ENCODE results near the gene AP5B1. TPM values are rescaled to one million over a fixed set of nuclear protein-coding genes. Genes with fewer than 3 reads are reported as not detected.
"Not testable (repeated sequence)": the region's sequence is repeated elsewhere in the genome, so short reads cannot be mapped to it uniquely, and the experiment has no call there.

The AP5B1 gene
- total RNA-seq, 3 donors from 2014 or later (not counting 1 experiment from before 2014, with no cell fraction given) = 13.9 to 22.5 (median 21.3) TPM

DNA sequence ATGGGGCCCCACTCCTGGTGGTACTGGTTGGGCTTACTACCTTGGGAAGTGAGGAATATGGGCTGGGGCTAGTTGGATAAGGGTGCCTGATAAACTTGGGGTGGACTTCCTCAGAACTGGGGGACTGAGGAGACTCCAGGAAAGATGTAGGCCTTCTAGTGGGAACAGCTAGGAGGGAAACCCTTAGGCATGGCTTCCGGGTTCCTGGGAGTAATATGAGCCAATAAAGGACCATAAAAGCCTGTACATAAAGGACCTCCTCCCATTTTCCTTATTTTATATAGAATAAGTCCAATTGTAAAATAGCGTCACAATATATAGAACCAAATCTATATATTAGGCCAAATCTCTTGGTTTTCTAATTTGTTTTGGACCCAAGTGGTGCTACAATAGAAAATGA is 41.8 kb downstream of the AP5B1 start:
- no peak overlapping the region for H3K4me3 Mint-ChIP-seq
- H3K27me3 Mint-ChIP-seq (ENCODE audit: low read depth in 2 of 2) = peaks cover 9 to 22% of the 10 kb centered on the region in 2 donors
- DNase-seq (no peak), ATAC-seq (no peak)
- intact Hi-C loops (cut with micrococcal nuclease) = no loop called here
- Histone ChIP-seq H3K4me3 (ENCODE audit: low read length) (no peak overlapping the region), H3K27me3 (ENCODE audit: control insufficient read depth, insufficient read depth, low read length) (peaks cover 3% of the 10 kb centered on the region), H3K36me3 (ENCODE audit: control insufficient read depth, insufficient read depth, low read length) (no peaks in the 10 kb centered on the region), H3K27ac (ENCODE audit: low read length) (no peak overlapping the region), H3K4me1 (ENCODE audit: control insufficient read depth, insufficient read depth, low read length) (no peaks in the 10 kb centered on the region), H3K9me3 (ENCODE audit: control insufficient read depth, insufficient read depth, low read length) (no peaks in the 10 kb centered on the region)
- TF ChIP-seq, protein P1, sequence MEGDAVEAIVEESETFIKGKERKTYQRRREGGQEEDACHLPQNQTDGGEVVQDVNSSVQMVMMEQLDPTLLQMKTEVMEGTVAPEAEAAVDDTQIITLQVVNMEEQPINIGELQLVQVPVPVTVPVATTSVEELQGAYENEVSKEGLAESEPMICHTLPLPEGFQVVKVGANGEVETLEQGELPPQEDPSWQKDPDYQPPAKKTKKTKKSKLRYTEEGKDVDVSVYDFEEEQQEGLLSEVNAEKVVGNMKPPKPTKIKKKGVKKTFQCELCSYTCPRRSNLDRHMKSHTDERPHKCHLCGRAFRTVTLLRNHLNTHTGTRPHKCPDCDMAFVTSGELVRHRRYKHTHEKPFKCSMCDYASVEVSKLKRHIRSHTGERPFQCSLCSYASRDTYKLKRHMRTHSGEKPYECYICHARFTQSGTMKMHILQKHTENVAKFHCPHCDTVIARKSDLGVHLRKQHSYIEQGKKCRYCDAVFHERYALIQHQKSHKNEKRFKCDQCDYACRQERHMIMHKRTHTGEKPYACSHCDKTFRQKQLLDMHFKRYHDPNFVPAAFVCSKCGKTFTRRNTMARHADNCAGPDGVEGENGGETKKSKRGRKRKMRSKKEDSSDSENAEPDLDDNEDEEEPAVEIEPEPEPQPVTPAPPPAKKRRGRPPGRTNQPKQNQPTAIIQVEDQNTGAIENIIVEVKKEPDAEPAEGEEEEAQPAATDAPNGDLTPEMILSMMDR (IDR thresholded peaks at IDR 0.05) = no peak
- no CpG with 5 or more reads among the region's 2 CpGs for WGBS (ENCODE audit: insufficient coverage)
- H3K4me1 Mint-ChIP-seq = no peaks in the 10 kb centered on the region
- no peaks in the 10 kb centered on the region for H3K9me3 Mint-ChIP-seq
- H3K27ac Mint-ChIP-seq = no peak overlapping the region
- no peaks in the 10 kb centered on the region for H3K36me3 Mint-ChIP-seq

DNA sequence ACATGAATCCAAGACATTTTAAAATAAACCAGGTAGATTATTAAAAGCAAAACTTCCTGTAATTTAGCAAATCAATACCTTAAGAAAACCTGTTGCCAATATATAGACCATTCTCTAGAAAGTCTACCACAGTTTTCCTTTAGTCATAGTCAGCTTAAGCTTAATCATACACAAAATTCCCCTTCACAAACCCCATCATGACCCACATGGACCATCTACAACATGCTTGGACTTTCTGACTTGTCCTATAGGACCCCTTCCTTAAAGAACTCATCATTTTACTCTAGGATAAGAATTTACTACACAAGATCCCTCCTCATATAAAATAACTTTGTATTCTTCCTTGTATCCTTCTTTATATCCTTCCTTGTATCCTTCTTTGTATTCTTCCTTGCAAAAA is 44.0 kb downstream of the AP5B1 start:
- H3K36me3 ChIP-seq (ENCODE audit: control insufficient read depth, insufficient read depth, low read length) = no peaks in the 10 kb centered on the region
- Mint-ChIP-seq H3K27me3 (ENCODE audit: low read depth in 2 of 2) (peaks cover 11 to 36% of the 10 kb centered on the region in 2 donors), H3K36me3 (no peaks in the 10 kb centered on the region), H3K4me3 (no peak overlapping the region), H3K9me3 (no peaks in the 10 kb centered on the region), H3K27ac (no peak overlapping the region), H3K4me1 (no peaks in the 10 kb centered on the region)
- H3K27me3 ChIP-seq (ENCODE audit: control insufficient read depth, insufficient read depth, low read length) = peaks cover 5% of the 10 kb centered on the region
- TF ChIP-seq, protein P1 (IDR thresholded peaks at IDR 0.05) = no peak
- H3K27ac ChIP-seq (ENCODE audit: low read length) = no peak overlapping the region
- intact Hi-C loops (cut with micrococcal nuclease) = no loop called here
- no peak overlapping the region for H3K4me3 ChIP-seq (ENCODE audit: low read length)
- no peaks in the 10 kb centered on the region for H3K9me3 ChIP-seq (ENCODE audit: control insufficient read depth, insufficient read depth, low read length)
- DNase-seq (no peak), ATAC-seq (no peak)
- H3K4me1 ChIP-seq (ENCODE audit: control insufficient read depth, insufficient read depth, low read length) = no peaks in the 10 kb centered on the region

DNA sequence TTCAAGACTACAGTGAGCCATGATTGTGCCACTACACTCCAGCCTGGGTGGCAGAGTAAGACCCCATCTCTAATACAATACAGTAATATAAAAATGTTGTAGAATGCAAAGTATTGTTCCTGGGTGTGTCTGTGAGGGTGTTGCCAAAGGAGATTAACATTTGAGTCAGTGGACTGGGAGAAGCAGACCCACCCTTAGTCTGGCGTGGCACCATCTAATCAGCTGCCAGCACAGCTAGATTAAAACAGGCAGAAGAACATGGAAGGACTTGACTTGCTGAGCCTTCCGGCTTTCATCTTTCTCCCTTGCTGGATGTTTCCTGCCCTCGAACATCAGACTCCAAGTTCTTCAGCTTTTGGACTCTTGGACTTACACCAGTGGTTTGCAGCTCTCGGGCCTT is 45.7 kb downstream of the AP5B1 start:
- H3K27me3 Mint-ChIP-seq (ENCODE audit: low read depth in 2 of 2) = peaks cover 7 to 39% of the 10 kb centered on the region in 2 donors
- H3K4me1 Mint-ChIP-seq; H3K27ac Mint-ChIP-seq; H3K9me3 Mint-ChIP-seq; H3K27ac ChIP-seq (ENCODE audit: low read length); intact Hi-C loops (cut with micrococcal nuclease); H3K9me3 ChIP-seq (ENCODE audit: control insufficient read depth, insufficient read depth, low read length); ATAC-seq; H3K4me3 ChIP-seq (ENCODE audit: low read length); H3K36me3 ChIP-seq (ENCODE audit: control insufficient read depth, insufficient read depth, low read length); H3K4me3 Mint-ChIP-seq; H3K27me3 ChIP-seq (ENCODE audit: control insufficient read depth, insufficient read depth, low read length); DNase-seq; H3K36me3 Mint-ChIP-seq; H3K4me1 ChIP-seq (ENCODE audit: control insufficient read depth, insufficient read depth, low read length): not testable (repeated sequence)
- 85% methylated on average over 4 of the region's 4 CpGs for WGBS (ENCODE audit: insufficient coverage)

DNA sequence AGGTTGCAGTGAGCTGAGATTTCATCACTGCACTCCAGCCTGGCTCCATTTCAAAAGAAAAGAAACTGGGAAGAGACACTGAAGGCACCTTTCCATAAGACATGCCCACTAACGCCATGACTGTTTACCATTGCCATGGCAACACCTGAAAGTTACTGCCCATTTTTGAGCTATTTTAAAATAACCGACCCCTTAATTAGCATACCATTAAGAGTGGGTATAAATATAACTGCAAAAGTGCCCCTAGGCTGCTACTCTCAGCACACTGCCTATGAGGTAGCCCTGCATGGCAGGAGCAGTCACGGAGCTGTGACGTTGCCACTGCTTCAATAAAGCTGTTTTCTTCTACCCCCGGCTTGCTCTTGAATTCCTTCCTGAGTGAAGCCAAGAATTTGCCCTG is 50.3 kb downstream of the AP5B1 start:
- Histone ChIP-seq H3K27me3 (ENCODE audit: control insufficient read depth, insufficient read depth, low read length) (peaks cover 2% of the 10 kb centered on the region), H3K36me3 (ENCODE audit: control insufficient read depth, insufficient read depth, low read length) (no peaks in the 10 kb centered on the region), H3K9me3 (ENCODE audit: control insufficient read depth, insufficient read depth, low read length) (no peaks in the 10 kb centered on the region), H3K27ac (ENCODE audit: low read length) (no peak overlapping the region), H3K4me1 (ENCODE audit: control insufficient read depth, insufficient read depth, low read length) (no peaks in the 10 kb centered on the region), H3K4me3 (ENCODE audit: low read length) (no peak overlapping the region)
- no peaks in the 10 kb centered on the region for H3K4me1 Mint-ChIP-seq
- no peaks in the 10 kb centered on the region for H3K9me3 Mint-ChIP-seq
- H3K4me3 Mint-ChIP-seq = no peak overlapping the region
- WGBS (ENCODE audit: insufficient coverage) = 81% methylated on average over 4 of the region's 5 CpGs
- TF ChIP-seq, protein P1 (IDR thresholded peaks at IDR 0.05) = no peak
- H3K27me3 Mint-ChIP-seq (ENCODE audit: low read depth in 2 of 2) = peaks cover 8 to 17% of the 10 kb centered on the region in 2 donors
- ATAC-seq (no peak), DNase-seq (no peak)
- H3K36me3 Mint-ChIP-seq = no peaks in the 10 kb centered on the region
- no peak overlapping the region for H3K27ac Mint-ChIP-seq
- intact Hi-C loops (cut with micrococcal nuclease) = no loop called here

All from natural killer cell (primary cell).